ENCODE data around the gene COL23A1.
A peak's percentile ranks its signal among the peaks of the same experiment; 100 is the strongest.
"Not testable (repeated sequence)": the region's sequence is repeated elsewhere in the genome, so short reads cannot be mapped to it uniquely, and the experiment has no call there.

Gene COL23A1

DNA sequence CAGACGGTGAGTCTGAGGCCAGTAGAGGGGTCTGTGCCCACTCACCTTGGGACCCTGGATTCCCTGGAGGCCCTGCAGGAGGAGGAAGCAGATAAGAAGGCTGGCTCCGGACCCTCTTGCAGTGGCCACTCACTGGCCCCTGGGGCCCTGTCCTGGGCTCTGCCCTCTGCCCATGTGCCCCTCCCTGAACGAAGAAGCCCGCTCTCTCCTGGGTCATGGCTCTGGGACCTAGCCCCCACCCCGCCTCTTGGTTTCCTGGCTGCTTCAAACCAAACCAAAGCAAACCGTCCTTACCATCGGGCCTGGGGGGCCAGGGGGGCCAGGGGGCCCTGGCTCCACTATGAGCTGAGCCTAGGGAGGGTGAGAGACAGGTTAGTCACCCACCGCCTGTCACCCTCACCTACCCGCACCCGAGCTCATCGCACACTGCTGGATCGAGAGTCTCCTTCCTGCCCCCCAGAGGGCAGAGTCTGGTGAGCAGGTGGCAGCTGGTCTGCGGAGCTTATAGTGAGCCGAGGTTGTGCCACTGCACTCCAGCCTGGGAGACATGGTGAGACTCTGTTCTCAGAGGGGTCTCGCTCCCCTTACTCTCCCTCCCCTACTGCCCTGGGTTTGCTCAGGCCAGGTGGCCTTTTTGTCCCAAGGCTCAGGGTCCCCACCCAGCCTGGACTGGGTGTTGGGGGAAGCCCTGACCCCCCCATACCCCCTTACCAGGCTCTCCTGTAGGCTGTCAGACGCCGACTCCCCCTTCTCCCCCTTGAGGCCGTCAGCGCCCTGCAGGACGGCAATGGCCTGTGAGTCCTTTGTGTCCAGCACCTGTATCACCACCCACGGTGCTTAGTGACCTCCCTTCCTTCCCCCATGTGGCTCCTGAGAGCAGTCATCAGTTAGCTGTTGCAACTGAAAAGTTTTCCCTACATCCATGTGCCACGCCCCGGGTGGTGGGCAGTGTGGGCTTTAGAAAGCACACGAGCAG, 342.4 kb downstream of the COL23A1 start:
- ATAC-seq, result no peak
- Mint-ChIP-seq H3K36me3 (no peaks in the 10 kb centered on the region), H3K4me1 (peaks cover 32% of the 10 kb centered on the region), H3K27ac (no peak overlapping the region), H3K27me3 (no peaks in the 10 kb centered on the region), H3K9me3 (no peaks in the 10 kb centered on the region), H3K4me3 (no peak overlapping the region)

DNA sequence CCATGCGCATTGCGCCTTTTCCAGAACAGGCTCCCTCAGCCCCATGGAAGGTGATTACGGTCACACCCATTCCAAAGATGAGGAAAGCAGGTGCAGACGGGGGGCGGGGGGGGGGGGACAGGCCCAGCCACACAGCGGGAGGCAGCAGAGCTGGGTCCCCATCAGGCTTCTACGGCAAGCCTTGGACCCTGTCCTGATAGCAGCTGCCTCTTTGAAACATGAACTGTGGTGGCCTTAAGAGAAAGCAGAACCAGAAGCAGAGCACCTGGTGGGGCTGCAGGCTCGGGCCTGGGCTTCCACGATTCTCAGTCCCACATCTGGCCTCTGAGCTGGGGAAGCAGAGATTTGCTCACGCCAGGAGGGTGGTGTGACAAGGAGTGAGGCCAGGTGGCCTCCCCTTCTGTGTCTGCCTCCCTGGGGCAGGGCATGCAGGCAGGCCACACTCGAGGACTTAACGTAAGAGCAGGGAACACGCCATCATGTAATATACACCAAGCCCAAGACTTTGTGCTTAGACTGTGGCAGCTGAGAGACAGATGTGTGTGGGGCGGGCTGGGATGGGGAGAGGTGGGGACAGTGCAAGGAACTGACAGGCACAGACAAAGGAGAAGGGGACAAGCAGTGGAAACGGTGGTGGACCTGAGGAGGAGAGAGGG, 343.4 kb downstream of the COL23A1 start:
- H3K4me1 Mint-ChIP-seq, result peaks cover 26% of the 10 kb centered on the region
- H3K9me3 Mint-ChIP-seq, result no peaks in the 10 kb centered on the region
- no peaks in the 10 kb centered on the region for H3K36me3 Mint-ChIP-seq
- no peak overlapping the region for H3K4me3 Mint-ChIP-seq
- H3K27ac Mint-ChIP-seq, result no peak overlapping the region
- ATAC-seq, result no peak
- H3K27me3 Mint-ChIP-seq, result no peaks in the 10 kb centered on the region

DNA sequence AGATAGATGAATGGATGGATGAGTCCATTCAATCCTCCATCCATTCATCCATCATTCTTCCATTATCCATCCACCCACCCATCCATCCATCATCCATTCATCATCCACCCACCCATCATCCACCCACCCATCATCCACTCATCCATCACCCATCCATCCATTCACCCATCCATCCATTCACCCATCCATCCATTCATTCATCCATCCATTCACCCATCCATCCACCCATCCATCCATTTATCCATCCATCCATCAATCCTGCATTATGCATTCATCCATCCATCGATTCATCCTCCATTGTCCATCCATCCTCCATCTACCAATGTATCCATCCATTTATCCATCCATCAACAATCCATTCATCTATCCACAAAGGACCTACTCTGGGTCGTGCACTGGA, 344.8 kb downstream of the COL23A1 start:
- no peaks in the 10 kb centered on the region for H3K9me3 Mint-ChIP-seq
- no peak for ATAC-seq
- H3K27ac Mint-ChIP-seq, result no peak overlapping the region
- H3K4me3 Mint-ChIP-seq, result no peak overlapping the region
- H3K27me3 Mint-ChIP-seq, result no peaks in the 10 kb centered on the region
- peaks cover 36% of the 10 kb centered on the region for H3K4me1 Mint-ChIP-seq
- H3K36me3 Mint-ChIP-seq, result no peaks in the 10 kb centered on the region

DNA sequence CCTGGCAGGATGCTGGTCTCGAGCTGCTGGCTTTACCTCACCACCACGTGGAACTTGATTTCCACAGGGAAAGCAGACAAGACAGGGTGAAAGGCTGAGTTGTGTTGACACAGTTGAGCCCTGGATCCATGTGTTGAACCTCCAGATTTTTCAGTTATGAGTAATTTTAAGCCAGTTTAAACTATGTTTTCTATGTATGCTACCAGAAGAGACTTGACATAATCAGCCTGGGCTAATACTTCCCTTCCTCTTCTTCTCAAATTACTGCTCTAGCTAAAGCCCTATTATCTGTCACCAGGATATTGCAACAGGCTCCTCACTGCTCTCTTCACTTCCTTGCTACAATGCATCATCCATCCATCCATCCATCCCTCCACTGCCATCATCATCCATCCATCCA, 345.6 kb downstream of the COL23A1 start:
- Mint-ChIP-seq H3K4me3 (no peak overlapping the region), H3K9me3 (no peaks in the 10 kb centered on the region), H3K27me3 (no peaks in the 10 kb centered on the region), H3K36me3 (no peaks in the 10 kb centered on the region), H3K4me1 (peaks cover 35% of the 10 kb centered on the region), H3K27ac (no peak overlapping the region)
- no peak for ATAC-seq

DNA sequence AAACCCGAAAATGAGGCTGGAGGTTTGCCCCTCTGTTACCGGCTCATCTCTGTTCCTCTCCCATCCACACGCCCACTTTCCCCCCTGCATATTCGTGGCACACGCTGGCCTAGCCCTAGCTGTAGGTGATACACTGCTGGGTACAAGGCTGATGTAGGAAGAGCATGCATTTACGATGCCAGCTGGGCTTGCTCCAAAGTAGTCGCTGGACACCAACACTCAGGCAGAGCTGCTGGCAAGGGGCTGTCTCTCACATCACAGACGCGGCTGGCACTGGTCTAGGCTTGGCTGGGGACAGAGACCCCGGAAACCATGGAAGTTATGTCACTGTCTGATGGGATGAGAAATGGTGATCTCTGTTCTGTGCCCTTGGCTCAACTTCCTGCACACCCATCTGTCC, 347.8 kb downstream of the COL23A1 start:
- H3K4me1 Mint-ChIP-seq, result peaks cover 33% of the 10 kb centered on the region
- H3K4me3 Mint-ChIP-seq, result peak overlapping the region; percentile 16
- ATAC-seq, result no peak
- H3K9me3 Mint-ChIP-seq, result no peaks in the 10 kb centered on the region
- H3K36me3 Mint-ChIP-seq, result no peaks in the 10 kb centered on the region
- no peaks in the 10 kb centered on the region for H3K27me3 Mint-ChIP-seq
- peak overlapping the region; percentile 23 for H3K27ac Mint-ChIP-seq

DNA sequence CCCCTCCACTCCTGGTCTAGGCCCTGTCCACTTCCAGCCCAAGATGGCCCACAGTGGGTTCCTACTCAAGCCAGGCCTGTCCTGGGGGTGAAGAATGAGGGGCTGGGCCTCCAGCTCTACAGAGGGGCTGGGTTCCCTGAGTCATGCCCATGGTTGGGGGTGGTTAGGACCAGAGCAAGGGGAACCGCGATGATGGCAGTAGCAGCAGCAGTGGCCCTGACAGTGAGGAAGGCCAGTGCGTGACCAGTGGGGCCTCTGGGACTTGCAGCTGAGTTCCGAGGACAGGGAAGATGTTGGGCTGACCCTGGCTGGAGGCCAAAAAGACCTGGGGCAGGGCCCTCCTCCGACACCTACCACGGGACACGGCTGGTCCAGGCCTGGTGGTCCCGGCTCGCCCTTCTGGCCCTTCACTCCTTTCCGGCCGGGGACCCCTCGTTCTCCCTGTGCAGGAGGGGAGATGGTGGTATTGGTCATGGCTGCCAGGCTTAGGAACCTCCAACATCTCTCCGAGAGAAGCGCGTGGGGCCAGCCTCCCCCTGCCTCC, 348.4 kb downstream of the COL23A1 start:
- H3K4me1 Mint-ChIP-seq, result peaks cover 29% of the 10 kb centered on the region
- no peak overlapping the region for H3K4me3 Mint-ChIP-seq
- no peaks in the 10 kb centered on the region for H3K36me3 Mint-ChIP-seq
- peak overlapping the region; percentile 97 for H3K27ac Mint-ChIP-seq
- H3K27me3 Mint-ChIP-seq, result no peaks in the 10 kb centered on the region
- H3K9me3 Mint-ChIP-seq, result no peaks in the 10 kb centered on the region
- peak; percentile 7 for ATAC-seq

DNA sequence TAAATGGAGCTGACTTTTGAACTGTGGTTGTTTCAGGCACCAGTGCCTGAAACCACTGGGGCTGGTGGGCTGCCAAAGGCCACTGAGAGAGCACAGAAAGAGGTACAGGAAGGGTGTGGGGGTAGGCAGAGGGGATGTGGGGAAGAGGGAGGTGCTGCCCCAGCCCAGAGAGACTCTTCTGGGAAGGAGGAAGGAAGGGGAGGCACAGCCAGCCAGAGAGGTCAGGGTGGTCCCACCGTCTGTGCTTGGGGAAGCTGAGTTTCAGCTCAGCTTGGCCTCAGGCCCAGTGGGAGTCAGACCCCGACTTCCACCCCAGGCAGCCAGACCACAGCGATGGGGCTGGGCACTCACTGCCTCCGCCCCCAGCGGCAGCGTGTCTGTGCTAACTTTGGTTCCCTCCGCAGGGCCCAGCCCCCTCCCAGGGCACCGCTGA, 348.9 kb downstream of the COL23A1 start:
- ATAC-seq, result peak; percentile 64
- Mint-ChIP-seq H3K36me3 (no peaks in the 10 kb centered on the region), H3K27ac (peak overlapping the region; percentile 97), H3K4me1 (peaks cover 26% of the 10 kb centered on the region), H3K9me3 (no peaks in the 10 kb centered on the region), H3K4me3 (peak overlapping the region; percentile 72), H3K27me3 (no peaks in the 10 kb centered on the region)

DNA sequence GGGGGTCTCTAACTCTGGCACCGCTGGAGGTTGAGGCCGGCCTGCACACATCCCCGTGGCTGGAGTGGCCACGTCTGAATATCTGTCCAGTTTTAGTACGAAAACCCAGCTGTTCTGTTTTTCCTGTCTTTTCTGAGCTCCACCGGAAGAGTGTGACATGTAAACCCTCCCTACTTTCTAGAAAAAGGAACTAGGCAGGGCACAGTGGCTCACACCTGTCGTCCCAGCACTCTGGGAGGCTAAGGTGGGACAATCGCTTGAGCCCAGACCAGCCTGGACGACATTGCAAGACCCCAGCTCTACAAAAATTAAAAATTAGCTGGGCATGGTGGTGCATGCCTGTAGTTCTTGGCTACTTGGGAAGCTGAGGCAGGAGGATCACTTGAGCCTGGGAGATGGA, 349.4 kb downstream of the COL23A1 start:
- H3K27ac Mint-ChIP-seq, result peak overlapping the region; percentile 97
- H3K36me3 Mint-ChIP-seq, result no peaks in the 10 kb centered on the region
- peak overlapping the region; percentile 72 for H3K4me3 Mint-ChIP-seq
- H3K9me3 Mint-ChIP-seq, result no peaks in the 10 kb centered on the region
- H3K27me3 Mint-ChIP-seq, result no peaks in the 10 kb centered on the region
- H3K4me1 Mint-ChIP-seq, result peaks cover 26% of the 10 kb centered on the region
- peak; percentile 59 for ATAC-seq

DNA sequence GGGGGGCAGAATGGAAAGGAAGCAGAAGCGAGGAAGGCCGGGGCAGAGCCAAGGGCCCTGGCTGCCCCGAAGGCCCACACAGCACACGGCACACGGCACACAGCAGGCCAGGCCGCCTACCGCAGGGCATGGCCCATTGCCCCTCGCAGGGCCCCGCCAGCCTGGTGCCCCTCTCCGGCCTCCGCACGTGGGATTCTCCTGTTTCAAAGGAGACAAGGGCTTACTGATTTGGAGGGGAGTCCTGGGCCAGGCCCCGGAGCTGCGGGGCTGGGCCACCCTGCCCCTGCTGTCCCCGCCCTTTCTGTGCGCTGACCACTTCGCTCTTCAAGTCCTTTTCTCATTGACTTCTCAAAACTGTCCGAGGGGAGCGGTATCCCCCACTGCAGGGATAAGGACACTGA, 349.9 kb downstream of the COL23A1 start:
- H3K4me1 Mint-ChIP-seq, result peaks cover 26% of the 10 kb centered on the region
- no peaks in the 10 kb centered on the region for H3K9me3 Mint-ChIP-seq
- peak overlapping the region; percentile 72 for H3K4me3 Mint-ChIP-seq
- H3K27ac Mint-ChIP-seq, result peak overlapping the region; percentile 97
- no peaks in the 10 kb centered on the region for H3K27me3 Mint-ChIP-seq
- ATAC-seq, result no peak
- no peaks in the 10 kb centered on the region for H3K36me3 Mint-ChIP-seq

DNA sequence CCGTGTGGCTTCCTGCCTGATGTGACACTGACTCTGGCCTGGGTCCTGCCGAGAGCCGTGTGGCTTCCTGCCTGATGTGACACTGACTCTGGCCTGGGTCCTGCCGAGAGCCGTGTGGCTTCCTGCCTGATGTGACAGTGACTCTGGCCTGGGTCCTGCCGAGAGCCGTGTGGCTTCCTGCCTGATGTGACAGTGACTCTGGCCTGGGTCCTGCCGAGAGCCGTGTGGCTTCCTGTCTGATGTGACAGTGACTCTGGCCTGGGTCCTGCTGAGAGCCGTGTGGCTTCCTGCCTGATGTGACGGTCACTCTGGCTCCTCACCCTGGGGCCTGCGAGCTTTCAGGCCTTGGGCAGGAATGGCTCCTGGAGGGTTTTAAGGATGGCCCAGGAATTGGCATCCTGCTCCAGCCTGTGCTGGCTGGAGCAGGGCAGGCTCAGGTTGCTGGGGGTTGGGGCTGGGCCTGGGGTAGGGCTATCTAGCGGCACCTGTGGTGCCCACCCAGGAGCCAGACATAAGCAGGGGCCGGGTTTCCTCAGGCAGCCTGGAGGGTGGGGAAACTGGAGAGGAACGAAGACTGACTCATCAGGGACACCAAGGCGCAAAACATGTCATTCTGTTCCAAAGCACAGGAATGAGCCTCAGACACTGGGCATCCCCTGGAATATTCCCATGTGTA, 350.4 kb downstream of the COL23A1 start:
- Mint-ChIP-seq H3K4me3 (peak overlapping the region; percentile 50), H3K27ac (peak overlapping the region; percentile 97), H3K4me1 (peaks cover 32% of the 10 kb centered on the region)
- H3K36me3 Mint-ChIP-seq, H3K9me3 Mint-ChIP-seq, H3K27me3 Mint-ChIP-seq, ATAC-seq: not testable (repeated sequence)

DNA sequence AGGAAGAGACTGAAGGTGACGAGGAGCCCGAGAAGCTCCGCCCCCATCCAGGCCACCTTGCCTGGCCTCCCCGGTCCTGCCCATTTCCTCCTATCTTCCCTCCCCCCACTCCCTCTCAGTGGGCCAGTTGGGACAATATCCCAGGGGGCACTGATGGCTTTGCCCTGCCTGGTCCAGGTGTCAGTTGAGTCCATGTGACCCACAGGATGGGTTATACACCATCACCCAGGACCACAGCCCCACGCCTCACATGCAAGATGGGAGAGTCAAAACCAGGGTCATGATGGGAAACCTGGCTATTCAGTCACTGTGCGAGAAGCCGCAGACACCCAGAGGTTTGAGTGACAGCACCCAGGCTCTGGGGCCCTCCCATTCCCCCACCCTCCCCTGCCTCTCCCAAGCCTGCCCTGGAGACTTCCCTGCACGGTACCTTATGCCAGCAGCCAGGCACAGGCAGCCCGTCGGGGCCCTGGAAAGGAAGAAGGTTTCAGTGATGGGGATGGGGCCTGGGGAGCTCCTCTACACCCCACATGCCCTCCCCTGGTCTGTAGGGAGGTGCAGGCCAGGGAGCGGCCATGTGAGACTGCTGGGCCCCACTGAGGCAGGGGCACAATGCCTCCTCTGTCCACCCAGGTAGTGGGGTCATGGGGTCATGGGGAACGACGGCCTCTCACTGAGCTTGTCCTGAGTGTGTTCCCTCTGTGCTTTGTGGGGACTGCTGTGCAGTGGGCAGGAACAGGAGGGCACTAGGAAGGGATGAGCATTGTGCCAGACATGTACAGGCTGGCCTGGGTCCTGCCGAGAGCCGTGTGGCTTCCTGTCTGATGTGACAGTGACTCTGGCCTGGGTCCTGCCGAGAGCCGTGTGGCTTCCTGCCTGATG, 351.2 kb downstream of the COL23A1 start:
- H3K4me3 Mint-ChIP-seq, result no peak overlapping the region
- H3K27ac Mint-ChIP-seq, result peak overlapping the region; percentile 97
- H3K4me1 Mint-ChIP-seq, result peaks cover 40% of the 10 kb centered on the region
- H3K9me3 Mint-ChIP-seq, result no peaks in the 10 kb centered on the region
- ATAC-seq, result no peak
- H3K27me3 Mint-ChIP-seq, result no peaks in the 10 kb centered on the region
- no peaks in the 10 kb centered on the region for H3K36me3 Mint-ChIP-seq

DNA sequence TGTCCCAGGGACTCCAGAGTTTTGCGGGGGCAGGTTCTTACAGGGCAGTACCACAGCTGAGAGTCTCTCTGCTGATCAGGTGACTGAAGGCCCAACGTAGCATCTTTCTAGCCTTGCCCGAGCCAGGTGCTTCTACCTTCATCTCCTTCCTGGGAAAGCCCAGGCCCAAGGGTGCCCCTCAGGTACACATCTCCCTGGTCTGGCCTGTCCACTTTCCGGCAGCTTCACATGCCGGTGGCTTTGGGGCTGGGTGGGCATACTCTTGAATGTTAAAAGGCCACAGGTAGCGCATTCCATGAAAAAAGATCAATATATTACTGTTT, 351.9 kb downstream of the COL23A1 start:
- no peak for ATAC-seq
- Mint-ChIP-seq H3K27me3 (no peaks in the 10 kb centered on the region), H3K4me1 (peaks cover 40% of the 10 kb centered on the region), H3K4me3 (no peak overlapping the region), H3K27ac (peak overlapping the region; percentile 97), H3K9me3 (no peaks in the 10 kb centered on the region), H3K36me3 (no peaks in the 10 kb centered on the region)

DNA sequence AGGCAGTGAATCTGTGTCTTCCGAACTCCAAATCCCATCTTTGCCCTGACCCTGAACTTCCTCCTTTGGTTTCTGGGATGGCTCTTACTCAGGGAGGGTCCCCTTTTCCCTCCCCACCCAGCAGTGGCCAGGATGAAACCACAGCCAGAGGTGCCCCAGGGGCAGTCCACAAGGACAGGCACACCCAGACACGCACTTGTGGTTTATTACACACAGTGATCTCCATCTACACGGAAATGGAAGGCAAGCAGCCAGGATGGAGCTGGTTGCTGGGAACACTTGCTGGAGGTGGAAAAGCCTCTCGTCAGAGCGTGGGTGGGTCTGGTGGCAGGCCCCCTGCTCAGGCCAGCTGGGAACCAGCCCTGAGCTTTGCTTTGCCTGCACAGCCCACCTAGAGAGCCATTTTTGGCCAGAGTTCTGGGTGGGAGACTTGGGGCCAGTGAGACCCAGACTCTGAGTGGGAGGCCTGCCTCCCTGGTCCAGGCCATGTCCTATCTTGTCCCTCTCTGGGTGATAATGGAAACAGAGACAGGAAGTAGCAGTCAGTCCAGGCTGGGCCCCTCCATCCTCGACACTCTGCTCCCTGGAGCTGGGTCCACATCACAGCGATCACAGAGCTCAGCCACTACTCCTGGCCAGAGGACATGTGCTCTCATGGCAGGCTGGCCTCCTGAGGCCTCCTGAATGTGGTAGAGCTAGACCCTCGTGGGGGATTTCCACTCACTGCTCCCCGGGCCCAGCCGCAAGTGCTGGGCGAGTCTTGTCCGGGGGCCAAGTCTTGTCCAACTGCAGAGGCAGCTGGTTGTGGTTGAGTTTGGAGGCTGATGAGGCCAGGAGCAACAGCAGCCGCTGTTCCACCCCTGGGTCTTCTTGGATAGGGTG, 352.5 kb downstream of the COL23A1 start:
- no peak for ATAC-seq
- Mint-ChIP-seq H3K4me1 (peaks cover 40% of the 10 kb centered on the region), H3K9me3 (no peaks in the 10 kb centered on the region), H3K27me3 (no peaks in the 10 kb centered on the region), H3K27ac (peak overlapping the region; percentile 97), H3K4me3 (no peak overlapping the region), H3K36me3 (no peaks in the 10 kb centered on the region)

DNA sequence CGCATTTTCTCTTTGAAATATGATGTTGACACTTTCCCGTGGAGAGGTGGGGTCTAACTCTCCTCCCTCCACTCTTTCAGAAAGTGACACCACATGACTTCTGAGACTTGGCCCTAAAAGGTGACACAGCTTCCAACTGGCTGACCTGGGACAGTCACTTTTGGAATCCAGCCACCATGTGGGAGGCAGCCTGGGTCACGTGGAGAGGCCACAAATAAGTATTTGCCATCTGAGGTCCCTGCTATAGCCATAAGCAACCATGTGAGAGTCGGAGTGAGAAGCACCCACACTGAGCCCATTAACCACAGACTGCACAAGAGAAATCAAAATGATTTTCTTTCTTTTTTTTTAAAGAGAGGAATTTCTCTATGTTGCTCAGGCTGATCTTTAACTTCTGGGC, 353.5 kb downstream of the COL23A1 start:
- Mint-ChIP-seq H3K4me1 (peaks cover 42% of the 10 kb centered on the region), H3K27me3 (no peaks in the 10 kb centered on the region), H3K36me3 (no peaks in the 10 kb centered on the region), H3K27ac (peak overlapping the region; percentile 49), H3K4me3 (no peak overlapping the region), H3K9me3 (no peaks in the 10 kb centered on the region)
- no peak for ATAC-seq

All from stimulated activated memory B cell treated with anti-CD40 and anti-IgM and Interleukin-4, amounts not matched to agents 10 μg/mL and 1 μg/mL and 100 μg/mL, for 72 hours (primary cell).